ENCODE data around the gene SELENOP. TPM values are rescaled to one million over a fixed set of nuclear protein-coding genes. Genes with fewer than 3 reads are reported as not detected.

Gene SELENOP
- total RNA-seq, 1 donor = 58.1 TPM

DNA sequence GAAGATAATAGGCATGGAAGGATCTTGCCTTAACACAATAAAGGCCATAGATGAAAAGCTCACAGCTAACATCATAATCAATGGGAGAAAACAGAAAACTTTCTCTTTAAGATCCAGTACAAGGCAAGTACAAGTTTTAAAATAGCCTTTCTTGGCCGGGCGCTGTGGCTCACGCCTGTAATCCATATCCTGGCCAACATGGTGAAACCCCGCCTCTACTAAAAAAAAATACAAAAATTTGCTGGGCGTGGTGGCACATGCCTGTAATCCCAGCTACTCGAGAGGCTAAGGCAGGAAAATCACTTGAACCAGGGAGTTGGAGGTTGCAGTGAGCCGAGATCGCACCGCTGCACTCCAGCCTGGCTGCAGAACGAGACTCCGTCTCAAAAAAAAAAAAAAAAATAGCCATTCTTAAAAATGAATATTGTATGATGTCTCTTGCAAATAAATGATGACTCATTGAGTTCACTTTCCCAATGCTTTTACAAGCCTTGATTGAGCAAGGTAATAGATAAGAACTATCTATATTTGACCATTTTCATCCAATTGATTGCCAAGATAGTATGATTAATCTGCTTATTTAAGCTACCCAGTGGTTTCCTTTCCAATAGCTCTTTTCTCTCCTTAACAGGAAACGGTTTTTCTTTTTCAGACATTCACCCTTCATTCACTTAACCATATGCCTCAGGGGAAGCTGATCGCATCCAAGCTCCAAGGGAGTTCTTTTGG lies 39.3 kb downstream of the SELENOP start:
- DNase-seq (ENCODE audit: low read depth) = peak; percentile 89
- TF ChIP-seq, protein P1, sequence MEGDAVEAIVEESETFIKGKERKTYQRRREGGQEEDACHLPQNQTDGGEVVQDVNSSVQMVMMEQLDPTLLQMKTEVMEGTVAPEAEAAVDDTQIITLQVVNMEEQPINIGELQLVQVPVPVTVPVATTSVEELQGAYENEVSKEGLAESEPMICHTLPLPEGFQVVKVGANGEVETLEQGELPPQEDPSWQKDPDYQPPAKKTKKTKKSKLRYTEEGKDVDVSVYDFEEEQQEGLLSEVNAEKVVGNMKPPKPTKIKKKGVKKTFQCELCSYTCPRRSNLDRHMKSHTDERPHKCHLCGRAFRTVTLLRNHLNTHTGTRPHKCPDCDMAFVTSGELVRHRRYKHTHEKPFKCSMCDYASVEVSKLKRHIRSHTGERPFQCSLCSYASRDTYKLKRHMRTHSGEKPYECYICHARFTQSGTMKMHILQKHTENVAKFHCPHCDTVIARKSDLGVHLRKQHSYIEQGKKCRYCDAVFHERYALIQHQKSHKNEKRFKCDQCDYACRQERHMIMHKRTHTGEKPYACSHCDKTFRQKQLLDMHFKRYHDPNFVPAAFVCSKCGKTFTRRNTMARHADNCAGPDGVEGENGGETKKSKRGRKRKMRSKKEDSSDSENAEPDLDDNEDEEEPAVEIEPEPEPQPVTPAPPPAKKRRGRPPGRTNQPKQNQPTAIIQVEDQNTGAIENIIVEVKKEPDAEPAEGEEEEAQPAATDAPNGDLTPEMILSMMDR (IDR thresholded peaks at IDR 0.05; ENCODE audit: insufficient read depth, low read length) = no peak

DNA sequence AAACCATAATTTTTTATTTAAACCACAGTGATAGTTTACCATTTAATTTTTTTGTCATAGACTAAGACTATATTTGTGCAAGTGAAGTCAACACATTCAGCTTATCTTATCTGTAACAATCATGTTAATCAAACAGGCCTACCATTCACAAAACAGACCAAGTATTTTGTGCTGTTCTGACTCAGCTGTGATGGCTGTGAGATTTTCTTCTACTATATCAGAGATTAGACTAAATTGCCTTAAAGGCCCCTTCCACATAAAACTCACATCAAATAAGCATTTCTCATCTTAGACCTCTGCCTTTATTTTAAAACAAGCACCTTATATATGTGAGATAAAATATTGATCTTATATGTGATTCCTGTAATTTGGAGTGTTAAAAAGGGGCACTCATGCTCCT lies 41.7 kb downstream of the SELENOP start:
- no peak overlapping the region for H3K4me3 ChIP-seq (ENCODE audit: low read depth, low read length)
- TF ChIP-seq, protein P1 (IDR thresholded peaks at IDR 0.05; ENCODE audit: insufficient read depth, low read length) = no peak
- no peak for DNase-seq (ENCODE audit: low read depth)

More for the DNA sequence above, 39.3 kb downstream of the SELENOP start:
- H3K4me3 ChIP-seq (ENCODE audit: low read depth, low read length) = peak overlapping the region; percentile 2

DNA sequence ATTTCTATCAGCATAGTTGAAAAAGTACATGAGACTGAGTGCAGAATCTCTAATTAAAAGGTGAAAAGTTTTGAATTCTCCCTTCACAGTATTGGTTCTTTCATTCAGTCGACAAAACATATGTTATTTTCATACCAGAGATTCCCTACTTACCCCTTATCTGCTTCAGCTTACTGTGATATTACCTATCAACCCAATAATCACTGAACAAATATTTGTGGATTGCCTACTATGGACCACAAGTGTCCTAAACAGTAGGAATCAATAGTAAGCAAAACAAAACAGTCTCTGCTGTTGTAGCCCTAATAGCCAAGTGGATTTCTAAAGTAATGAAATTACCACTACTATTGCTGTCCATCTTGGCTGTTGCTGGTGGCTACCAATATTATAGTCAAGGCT lies 43.6 kb downstream of the SELENOP start:
- TF ChIP-seq, protein P1 (IDR thresholded peaks at IDR 0.05; ENCODE audit: insufficient read depth, low read length) = no peak
- no peak for DNase-seq (ENCODE audit: low read depth)
- H3K4me3 ChIP-seq (ENCODE audit: low read depth, low read length) = no peak overlapping the region

- TF ChIP-seq, protein P1 (IDR thresholded peaks at IDR 0.05; ENCODE audit: insufficient read depth, low read length) = peak; percentile 39
- peak; percentile 61 for DNase-seq (ENCODE audit: low read depth)
Observed at GRCh38 chr5:42767491-42768105, 44.1 kb downstream of the SELENOP start.

GRCh38 chr5:42761791-42762190 lies 49.9 kb downstream of the SELENOP start:
- TF ChIP-seq, protein P1 (IDR thresholded peaks at IDR 0.05; ENCODE audit: insufficient read depth, low read length) = no peak
- H3K4me3 ChIP-seq (ENCODE audit: low read depth, low read length) = no peak overlapping the region
- DNase-seq (ENCODE audit: low read depth) = no peak

More at GRCh38 chr5:42767491-42768105, 44.1 kb downstream of the SELENOP start:
- no peak overlapping the region for H3K4me3 ChIP-seq (ENCODE audit: low read depth, low read length)

DNA sequence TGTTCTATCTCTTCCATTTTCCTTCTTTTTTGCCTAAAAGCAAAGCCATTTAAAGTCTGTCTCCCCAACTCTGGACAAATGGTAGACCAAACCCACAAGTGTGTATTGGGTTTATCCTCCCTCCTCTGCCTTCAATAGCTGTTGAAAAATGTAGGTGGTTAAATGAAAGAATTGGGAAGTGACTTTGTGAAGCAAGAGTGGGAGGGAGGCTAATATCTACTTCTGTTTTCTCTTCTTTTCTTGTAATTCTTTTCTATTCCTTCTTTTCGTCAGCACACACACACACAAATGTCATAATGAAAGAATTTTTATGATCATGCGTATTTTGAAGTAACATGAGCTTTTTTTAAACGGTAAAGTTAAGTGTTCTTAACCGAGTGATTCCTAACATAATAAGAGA lies 51.3 kb downstream of the SELENOP start:
- H3K4me3 ChIP-seq (ENCODE audit: low read depth, low read length) = no peak overlapping the region
- TF ChIP-seq, protein P1 (IDR thresholded peaks at IDR 0.05; ENCODE audit: insufficient read depth, low read length) = no peak
- no peak for DNase-seq (ENCODE audit: low read depth)

Data from fibroblast of the aortic adventitia (primary cell).